ENCODE data around the gene TPO.
"Not testable (repeated sequence)": the region's sequence is repeated elsewhere in the genome, so short reads cannot be mapped to it uniquely, and the experiment has no call there.

The TPO gene

GRCh38 chr2:1405967-1406366 is 7.3 kb upstream of the TPO start:
- DNase-seq (ENCODE audit: low read depth): no peak

DNA sequence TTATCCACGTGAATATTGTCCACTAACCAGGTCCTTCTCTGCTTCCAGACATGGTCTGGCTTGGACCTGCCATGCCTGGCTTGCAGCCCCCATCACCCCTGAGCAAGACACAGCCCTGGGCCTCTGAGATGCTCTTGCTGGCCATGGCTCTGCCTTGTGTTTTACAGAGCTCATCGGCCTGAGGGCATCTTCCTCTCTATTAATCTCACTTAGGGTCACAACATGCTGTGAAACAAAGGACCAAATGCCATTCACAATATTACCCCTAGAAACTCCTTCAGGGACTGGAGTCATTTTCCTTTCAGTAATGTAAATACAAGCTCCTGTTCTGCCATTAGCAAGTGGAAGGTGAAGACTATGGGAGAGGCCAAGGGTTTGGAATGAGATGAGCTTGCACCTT is 6.8 kb upstream of the TPO start:
- no peak for DNase-seq (ENCODE audit: low read depth)

DNA sequence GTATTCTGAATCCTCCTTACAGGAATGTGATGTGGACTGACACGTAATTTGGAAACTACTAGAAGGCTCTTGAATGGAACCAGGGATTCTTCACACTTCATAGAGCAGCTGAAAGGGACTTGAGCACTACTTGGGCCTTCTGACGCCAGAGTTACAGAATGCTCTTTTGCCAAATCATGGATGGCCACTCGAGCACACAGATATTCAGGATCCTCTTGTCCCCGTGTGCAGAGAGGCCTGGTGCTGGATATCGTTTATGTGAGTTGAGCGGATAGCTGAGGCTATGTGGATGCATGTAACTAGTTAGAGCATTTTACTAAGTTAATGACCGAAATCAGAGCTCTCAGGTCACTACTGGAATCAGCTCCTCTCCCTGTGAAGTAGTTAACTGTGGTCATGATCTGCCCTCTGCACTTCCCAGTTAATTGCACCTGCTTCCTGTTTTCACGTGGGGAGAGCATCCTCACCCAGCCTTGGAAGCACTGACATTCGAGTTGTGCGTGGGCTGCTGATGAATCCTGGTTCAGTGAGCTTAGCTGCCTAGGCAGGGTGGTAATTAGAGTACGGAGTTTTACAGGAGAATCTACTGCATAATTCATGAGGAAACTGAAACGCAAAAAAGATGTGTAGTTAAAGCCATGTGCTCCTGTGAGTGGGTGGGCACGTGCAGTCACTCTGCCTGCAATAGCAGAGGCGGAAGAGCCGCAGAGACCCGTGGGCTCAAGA is 5.2 kb upstream of the TPO start:
- no peak for DNase-seq (ENCODE audit: low read depth)

- DNase-seq (ENCODE audit: low read depth): no peak
These were observed 858 bp downstream of the TPO start for GRCh38 chr2:1414121-1414520.

GRCh38 chr2:1414901-1415300 is 1.6 kb downstream of the TPO start:
- not testable (repeated sequence) for DNase-seq (ENCODE audit: low read depth)

DNA sequence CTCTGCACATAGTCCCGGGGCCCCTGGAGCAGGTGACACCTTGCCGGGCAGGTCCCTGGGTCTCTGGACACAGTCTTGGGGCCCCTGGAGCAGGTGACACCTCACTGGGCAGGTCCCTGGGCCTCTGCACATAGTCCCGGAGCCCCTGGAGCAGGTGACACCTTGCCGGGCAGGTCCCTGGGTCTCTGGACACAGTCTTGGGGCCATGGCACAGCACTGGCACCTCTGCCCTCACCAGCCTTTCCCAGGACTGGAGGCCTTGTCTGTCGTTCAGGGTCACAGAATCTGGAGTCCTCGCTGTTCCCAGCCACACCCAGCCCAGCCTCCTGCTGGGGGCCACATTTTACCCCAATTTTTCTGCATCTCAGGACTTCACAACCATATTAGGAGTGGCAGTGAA is 2.2 kb downstream of the TPO start:
- no peak for DNase-seq (ENCODE audit: low read depth)

DNA sequence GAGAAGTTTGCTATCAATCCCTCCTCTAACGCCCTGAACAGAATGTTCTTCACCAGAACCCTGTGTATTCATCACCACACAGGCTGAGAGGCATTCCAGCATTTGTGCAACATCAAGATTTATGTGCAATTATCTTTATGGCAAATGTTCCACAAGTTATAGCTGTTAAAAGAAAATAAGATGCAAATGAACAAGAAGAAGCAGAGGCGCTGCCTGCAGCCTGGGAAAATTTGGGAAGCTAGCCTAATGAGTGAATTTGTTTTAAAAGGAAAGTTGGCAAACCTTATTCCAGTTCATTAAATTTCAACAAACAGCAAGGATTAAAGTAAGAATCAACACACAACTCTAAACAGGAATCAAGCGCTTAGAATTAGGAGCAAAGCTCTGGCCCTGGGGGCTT is 5.3 kb downstream of the TPO start:
- DNase-seq (ENCODE audit: low read depth): no peak

DNA sequence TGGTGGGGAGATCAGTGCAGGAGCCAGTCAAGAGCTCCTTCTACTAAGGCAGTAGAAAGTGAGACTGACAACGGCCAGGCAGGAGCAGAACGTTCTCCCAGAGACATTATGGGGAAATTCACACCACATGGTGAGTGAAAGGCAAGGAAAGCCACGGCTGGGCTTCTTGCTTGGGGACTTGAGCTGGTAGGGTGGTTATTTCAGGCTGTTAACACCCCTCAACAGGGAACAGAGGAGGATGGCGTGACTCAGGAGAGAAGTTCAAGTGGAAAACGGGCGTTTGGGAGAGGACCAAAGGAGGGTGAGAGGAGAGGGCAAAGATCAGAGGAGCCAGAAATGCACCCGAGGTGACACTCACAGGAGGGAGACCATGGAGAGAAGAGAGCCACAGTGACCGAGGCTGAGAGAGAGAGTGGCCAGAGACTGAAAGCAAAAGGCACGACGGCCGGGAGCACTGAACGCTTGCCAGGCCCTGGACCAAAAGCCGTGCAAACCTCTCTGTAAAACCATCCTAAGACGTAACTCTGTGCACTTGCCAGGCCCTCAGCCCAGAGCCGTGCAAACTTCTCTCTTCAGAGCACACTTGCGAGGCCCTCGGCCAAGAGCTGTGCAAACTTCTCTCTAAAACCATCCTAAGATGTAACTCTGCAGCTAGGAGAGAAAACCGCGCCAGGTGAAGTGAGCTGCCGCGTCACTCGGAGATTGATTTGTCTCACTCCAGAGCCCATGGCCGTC is 7.7 kb downstream of the TPO start:
- no peak for DNase-seq (ENCODE audit: low read depth)

- DNase-seq (ENCODE audit: low read depth): no peak
These were observed 8.5 kb downstream of the TPO start for GRCh38 chr2:1421731-1422130.

GRCh38 chr2:1422131-1422530 is 8.9 kb downstream of the TPO start:
- no peak for DNase-seq (ENCODE audit: low read depth)

GRCh38 chr2:1422716-1423285 is 9.5 kb downstream of the TPO start:
- DNase-seq (ENCODE audit: low read depth): no peak

- DNase-seq (ENCODE audit: low read depth): no peak
These were observed 13.8 kb downstream of the TPO start for GRCh38 chr2:1427086-1427485.

GRCh38 chr2:1429895-1430294 is 16.6 kb downstream of the TPO start:
- DNase-seq (ENCODE audit: low read depth): no peak

DNA sequence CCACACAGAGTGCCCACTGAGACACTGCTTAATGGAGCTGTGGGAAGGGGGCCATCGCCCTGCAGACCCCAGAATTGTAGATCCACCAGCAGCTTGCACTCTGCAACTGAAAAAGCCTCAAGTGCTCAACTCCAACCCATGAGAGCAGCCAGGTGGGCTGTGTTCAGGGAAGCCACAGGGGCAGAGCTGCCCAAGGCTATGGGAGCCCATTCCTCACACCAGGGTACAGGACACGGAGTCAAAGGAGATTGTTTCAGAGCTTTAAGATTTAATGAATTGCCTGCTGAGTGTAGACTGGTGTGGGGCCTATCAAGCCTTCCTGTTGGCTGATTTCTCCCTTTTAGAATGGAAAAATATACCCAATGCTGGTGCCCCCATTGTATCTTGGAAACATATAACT is 17.2 kb downstream of the TPO start:
- DNase-seq (ENCODE audit: low read depth): no peak

GRCh38 chr2:1431886-1432400 is 18.7 kb downstream of the TPO start:
- no peak for DNase-seq (ENCODE audit: low read depth)

DNA sequence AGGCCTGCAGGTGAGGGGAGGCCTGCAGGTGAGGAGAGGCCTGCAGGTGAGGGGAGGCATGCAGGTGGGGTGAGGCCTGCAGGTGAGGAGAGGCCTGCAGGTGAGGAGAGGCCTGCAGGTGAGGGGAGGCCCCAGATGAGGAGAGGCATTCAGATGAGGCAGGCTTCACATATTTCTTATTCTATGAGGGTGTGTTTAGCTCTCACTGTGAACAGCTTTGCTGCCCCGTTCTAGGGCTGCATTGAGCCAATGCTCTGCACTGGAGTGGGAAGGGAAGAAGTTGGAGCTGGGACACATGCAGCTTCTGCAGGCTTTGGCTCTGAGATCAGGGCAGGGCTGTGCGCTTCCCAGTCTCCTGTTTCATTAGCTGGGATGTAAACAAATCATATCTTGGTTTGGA is 19.5 kb downstream of the TPO start:
- no peak for DNase-seq (ENCODE audit: low read depth)

- no peak for DNase-seq (ENCODE audit: low read depth)
These were observed 23.1 kb downstream of the TPO start for GRCh38 chr2:1436369-1436768.

GRCh38 chr2:1437101-1437500 is 23.8 kb downstream of the TPO start:
- DNase-seq (ENCODE audit: low read depth): no peak

GRCh38 chr2:1437537-1437936 is 24.3 kb downstream of the TPO start:
- DNase-seq (ENCODE audit: low read depth): no peak

DNA sequence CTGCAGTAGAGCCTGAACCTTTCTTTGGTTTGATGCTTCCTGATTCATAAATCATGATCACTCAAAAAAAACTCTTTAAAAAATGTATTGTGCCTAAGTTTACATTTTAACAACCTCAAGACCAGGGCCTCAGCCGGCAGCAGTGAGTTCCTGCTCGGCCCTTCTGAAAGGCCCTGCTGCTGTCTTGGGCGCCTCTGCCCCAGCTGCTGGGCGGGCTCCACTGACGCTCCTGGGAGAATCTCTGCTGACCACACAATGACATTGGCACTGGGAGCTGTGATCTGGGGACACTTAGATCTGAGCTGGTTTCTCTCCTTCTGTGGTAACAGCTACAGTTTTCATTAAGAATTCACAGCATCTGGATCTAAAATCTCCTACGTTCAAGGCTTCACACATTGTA is 25.7 kb downstream of the TPO start:
- no peak for DNase-seq (ENCODE audit: low read depth)

GRCh38 chr2:1440581-1440980 is 27.3 kb downstream of the TPO start:
- no peak for DNase-seq (ENCODE audit: low read depth)

- no peak for DNase-seq (ENCODE audit: low read depth)
These were observed 33.0 kb downstream of the TPO start for GRCh38 chr2:1446301-1446700.

DNA sequence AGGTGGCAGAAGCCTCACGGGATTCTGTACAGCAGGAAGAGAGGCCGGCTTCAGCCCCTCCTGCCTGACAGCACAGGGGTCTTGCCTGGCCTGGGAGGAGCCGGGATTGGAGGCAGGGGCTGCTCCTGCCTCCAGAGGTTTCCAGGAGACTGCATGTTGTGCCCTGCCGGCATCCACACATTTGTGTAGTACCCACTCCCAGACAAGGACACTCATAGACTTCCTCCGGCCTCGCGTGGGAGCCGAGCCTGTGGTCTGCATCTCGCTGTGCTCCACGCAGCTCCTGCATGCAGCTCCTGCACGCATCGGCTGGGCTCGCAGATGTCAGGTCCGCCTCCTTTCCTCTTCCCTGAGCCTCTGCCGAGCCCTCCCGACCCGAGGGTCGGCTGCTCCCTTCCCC is 34.7 kb downstream of the TPO start:
- no peak for DNase-seq (ENCODE audit: low read depth)

Data from iris pigment epithelial cell (primary cell).